CD4-positive, alpha-beta T cell treated with Interleukin-4 for 1 hour (primary cell): Measurements from ENCODE around the gene PREPL.
"Not testable (repeated sequence)": the region's sequence is repeated elsewhere in the genome, so short reads cannot be mapped to it uniquely, and the experiment has no call there.

ENCODE experiments used
- DNase-seq, 2 donors: peaks; one replicate each; pipeline ENCODE4 v3.0.0-alpha.2; 2020 to 2022

PREPL gene

GRCh38 chr2:44361330-44362206, at the start of gene PREPL, which contains the start of gene CAMKMT:
Gene PREPL, minus strand, starts transcription at chr2:44361494. Its CDS starts 15,152 bp downstream, at chr2:44346342.
Gene CAMKMT, plus strand, starts transcription at chr2:44361947.
- DNase-seq = peak; percentile 97 to 98

- DNase-seq = no peak
These were observed 37.1 kb upstream of the PREPL start for GRCh38 chr2:44398243-44398897.

- no peak for DNase-seq
These were observed 36.3 kb upstream of the PREPL start for GRCh38 chr2:44397447-44398175.

GRCh38 chr2:44392338-44392943, 31.1 kb upstream of the PREPL start:
- DNase-seq = peak; percentile 24 to 50

GRCh38 chr2:44389895-44390294, 28.6 kb upstream of the PREPL start:
- no peak for DNase-seq

- no peak for DNase-seq
These were observed 27.6 kb upstream of the PREPL start for GRCh38 chr2:44388877-44389276.

- DNase-seq = not testable (repeated sequence)
These were observed 23.9 kb upstream of the PREPL start for GRCh38 chr2:44385226-44385625.

- DNase-seq = no peak
These were observed 16.2 kb upstream of the PREPL start for GRCh38 chr2:44377486-44377885.

- no peak for DNase-seq
These were observed 11.0 kb upstream of the PREPL start for GRCh38 chr2:44372246-44372645.

GRCh38 chr2:44371445-44371844, 10.2 kb upstream of the PREPL start:
- no peak for DNase-seq

- no peak for DNase-seq
These were observed 8.1 kb upstream of the PREPL start for GRCh38 chr2:44369392-44369791.

- DNase-seq = no peak
These were observed 6.3 kb upstream of the PREPL start for GRCh38 chr2:44367591-44367990.

- no peak for DNase-seq
These were observed 3.3 kb upstream of the PREPL start for GRCh38 chr2:44364604-44365003.

- peak; percentile 17 to 35 for DNase-seq
These were observed 1.1 kb upstream of the PREPL start for GRCh38 chr2:44362207-44363015.

GRCh38 chr2:44360749-44361329, 455 bp downstream of the PREPL start:
- DNase-seq = peak in 1 of 2 donors; percentile 2

GRCh38 chr2:44358503-44358902, 2.8 kb downstream of the PREPL start:
- DNase-seq = peak in 1 of 2 donors; percentile 50

GRCh38 chr2:44354761-44355160, 6.5 kb downstream of the PREPL start:
- no peak for DNase-seq

GRCh38 chr2:44352510-44352909, 8.8 kb downstream of the PREPL start:
- no peak for DNase-seq

- DNase-seq = no peak
These were observed 9.6 kb downstream of the PREPL start for GRCh38 chr2:44351676-44352075.

- no peak for DNase-seq
These were observed 10.2 kb downstream of the PREPL start for GRCh38 chr2:44351088-44351487.

GRCh38 chr2:44349506-44349905, 11.8 kb downstream of the PREPL start:
- no peak for DNase-seq

- no peak for DNase-seq
These were observed 12.9 kb downstream of the PREPL start for GRCh38 chr2:44348400-44348799.
